GM21367 (cell line): ENCODE data around the gene HSD17B11.
"Not testable (repeated sequence)": the region's sequence is repeated elsewhere in the genome, so short reads cannot be mapped to it uniquely, and the experiment has no call there.

Experiments
- ATAC-seq: cut with Tn5 transposase; IDR thresholded peaks from one replicate; pipeline ENCODE4 v1.9.1; 2021; ENCODE audit not compliant: unreplicated experiment

HSD17B11 gene, protein sequence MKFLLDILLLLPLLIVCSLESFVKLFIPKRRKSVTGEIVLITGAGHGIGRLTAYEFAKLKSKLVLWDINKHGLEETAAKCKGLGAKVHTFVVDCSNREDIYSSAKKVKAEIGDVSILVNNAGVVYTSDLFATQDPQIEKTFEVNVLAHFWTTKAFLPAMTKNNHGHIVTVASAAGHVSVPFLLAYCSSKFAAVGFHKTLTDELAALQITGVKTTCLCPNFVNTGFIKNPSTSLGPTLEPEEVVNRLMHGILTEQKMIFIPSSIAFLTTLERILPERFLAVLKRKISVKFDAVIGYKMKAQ

DNA sequence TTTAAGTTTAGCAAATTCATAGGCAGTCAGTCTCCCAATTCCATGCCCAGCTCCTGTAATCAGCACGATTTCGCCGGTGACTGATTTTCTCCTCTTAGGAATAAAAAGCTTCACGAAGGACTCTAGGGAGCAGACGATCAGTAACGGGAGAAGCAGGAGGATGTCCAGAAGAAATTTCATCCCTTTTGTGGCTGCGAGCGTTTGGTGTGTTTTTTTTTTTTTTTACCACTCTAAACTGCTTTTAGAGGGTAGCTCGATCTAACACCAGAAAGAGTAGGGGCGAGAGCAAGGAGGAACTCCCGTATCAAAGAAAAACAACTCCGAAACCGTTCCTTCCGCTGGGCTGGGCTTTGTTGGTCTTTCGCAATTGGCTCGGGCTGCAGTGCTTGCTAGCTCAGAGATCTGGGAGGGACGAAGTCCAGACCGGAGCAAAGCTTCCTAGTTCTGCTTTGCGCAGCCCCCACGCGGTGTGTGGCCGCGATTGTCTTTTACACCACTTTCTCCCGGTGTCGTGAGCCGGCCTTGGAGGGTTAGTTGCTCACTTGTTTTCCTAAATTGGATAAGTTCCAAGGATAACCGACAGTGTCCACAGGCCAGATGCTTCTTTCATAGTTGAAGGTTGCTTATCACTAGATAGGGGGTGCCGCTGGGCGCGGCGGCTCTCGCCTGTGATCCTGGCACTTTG lies at the start of gene HSD17B11:
HSD17B11 (minus strand) TSS at position 298 of the 685 bp plus-strand sequence; CDS start at position 180, 118 bp downstream.
- peak; percentile 99 for ATAC-seq

DNA sequence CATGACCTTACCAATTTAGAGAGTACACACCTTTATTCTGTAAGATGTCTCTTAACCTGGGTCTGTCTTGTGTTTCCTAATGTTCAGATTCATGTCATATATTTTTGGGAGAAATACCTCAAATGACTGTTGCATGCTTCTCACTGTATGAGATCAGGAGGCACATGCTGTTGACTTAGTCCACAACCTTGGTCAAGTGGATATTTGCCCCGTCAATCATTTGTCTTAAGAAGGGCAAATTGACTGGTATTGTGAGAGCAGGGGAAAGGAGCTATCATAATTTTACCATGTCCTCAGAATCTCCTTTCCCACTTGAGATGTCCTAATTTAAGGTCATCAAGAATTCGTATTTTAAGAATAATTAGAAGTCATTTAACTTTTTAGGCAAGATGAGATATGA lies 42.4 kb upstream of the HSD17B11 start:
- ATAC-seq, result no peak

DNA sequence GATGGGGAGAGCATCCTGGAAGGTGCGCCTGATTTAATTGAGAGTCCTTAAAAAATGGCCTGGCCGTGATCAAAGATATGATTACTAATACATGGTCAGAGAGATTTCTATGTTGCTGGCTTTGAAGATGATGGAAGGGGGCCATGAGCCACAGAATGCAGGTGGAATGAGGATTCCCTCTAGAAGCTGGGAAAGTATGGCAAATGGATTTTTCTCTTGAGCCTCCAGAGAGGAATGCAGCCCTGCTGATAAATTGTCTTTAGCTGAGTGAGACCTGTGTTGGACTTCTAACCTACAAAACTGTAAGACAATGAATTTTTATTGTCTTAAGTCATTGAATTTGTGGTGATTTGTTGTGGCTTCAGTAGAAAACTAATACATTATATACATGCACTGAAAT lies 39.0 kb upstream of the HSD17B11 start:
- ATAC-seq, result no peak

DNA sequence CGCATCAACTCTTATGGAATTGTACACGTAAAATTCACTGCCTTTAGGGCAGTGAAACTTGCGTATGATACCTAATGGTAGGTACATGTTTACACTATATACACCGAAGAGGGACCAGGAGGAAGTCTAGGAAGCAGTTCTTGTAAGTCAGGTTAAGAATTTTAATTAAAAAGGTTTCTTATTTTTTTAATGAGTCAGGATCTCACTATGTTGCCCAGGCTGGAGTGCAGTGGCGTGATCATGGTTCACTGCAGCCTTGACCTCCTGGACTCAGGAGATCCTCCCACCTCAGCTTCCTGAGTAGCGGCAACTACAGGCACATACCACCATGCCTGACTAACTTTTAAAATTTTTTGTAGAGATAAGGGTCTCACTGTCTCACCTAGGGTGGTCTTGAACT lies 38.0 kb upstream of the HSD17B11 start:
- no peak for ATAC-seq

DNA sequence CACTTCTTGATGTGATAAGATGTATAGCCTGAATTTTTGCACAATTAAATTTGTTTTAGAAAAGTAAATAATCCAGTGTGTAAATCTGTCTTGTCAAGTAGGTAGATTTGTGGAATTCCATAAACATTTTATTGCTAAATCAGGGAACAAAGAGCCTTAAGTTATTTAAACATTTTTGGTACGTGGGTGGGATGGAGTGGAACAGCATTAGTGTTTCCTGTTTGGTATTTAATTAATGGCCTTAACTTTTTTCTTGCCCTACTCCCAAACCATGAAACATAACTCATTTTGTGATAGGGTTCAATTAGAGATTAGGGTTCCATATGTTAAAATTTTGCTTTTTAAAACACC lies 36.5 kb upstream of the HSD17B11 start:
- no peak for ATAC-seq

DNA sequence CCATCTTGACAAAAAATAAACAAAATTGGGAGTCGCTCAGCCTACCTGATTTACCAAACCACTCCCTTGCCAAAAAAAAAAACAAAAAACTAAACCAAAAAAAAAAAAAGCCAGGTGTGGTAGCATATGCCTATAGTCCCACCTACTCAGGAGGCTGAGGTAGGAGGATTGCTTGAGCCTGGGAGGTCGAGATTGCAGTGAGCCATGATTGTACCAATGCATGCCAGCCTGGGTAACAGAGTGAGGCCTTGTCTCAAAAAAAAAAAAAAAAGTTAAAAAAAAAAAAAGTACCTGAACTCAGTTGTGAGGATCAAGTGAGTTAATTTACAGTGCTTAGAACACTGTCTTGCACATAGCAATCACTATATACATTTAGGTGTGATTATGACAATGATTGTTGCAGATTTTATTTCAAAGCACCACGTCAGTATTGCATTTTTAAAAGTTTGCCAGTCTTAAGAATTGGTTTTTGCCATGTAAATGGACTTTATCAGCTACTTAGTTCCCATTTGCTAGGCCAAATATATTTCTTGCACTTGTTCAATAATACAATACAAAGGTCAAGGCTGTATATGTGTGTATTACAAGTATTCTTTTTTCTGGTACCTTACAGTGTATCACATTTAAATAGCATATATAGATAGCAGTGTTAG lies 36.0 kb upstream of the HSD17B11 start:
- ATAC-seq, result no peak

DNA sequence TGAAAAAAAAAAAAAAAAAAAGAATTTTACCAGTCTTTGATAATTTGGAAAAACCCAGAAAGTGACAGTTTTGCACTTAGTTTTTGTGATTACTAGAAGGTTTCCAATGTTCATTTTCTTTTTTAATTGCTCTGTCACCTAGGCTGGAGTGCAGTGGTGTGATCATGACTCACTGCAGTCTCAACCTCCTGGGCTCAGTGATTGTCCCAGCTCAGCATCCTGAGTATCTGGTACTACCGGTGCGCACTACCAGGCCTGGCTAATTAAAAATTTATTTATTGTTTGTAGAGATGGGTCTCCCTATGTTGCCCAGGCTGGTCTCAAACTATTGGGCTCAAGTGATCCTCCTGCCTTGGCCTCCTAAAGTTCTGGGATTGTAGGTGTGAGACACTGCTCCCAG lies 34.7 kb upstream of the HSD17B11 start:
- ATAC-seq, result no peak

DNA sequence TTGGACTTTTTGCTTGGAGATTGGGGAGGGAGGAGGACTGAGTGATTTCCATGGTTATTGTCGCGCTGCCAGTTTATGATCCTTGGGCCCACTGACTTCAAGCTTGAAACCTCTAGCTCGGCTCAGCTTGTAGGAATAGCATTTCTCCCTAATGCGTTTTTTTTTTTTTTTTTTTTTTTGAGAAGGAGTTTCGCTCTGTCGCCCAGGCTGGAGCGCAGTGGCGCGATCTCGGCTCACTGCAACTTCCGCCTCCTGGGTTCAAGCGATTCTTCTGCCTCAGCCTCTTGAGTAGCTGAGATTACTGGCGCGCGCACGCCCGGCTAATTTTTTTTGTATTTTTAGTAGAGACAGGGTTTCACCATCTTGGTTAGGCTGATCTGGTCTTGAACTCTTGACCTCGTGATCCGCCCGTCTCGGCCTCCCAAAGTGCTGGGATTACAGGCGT lies 33.1 kb upstream of the HSD17B11 start:
- ATAC-seq, result not testable (repeated sequence)

DNA sequence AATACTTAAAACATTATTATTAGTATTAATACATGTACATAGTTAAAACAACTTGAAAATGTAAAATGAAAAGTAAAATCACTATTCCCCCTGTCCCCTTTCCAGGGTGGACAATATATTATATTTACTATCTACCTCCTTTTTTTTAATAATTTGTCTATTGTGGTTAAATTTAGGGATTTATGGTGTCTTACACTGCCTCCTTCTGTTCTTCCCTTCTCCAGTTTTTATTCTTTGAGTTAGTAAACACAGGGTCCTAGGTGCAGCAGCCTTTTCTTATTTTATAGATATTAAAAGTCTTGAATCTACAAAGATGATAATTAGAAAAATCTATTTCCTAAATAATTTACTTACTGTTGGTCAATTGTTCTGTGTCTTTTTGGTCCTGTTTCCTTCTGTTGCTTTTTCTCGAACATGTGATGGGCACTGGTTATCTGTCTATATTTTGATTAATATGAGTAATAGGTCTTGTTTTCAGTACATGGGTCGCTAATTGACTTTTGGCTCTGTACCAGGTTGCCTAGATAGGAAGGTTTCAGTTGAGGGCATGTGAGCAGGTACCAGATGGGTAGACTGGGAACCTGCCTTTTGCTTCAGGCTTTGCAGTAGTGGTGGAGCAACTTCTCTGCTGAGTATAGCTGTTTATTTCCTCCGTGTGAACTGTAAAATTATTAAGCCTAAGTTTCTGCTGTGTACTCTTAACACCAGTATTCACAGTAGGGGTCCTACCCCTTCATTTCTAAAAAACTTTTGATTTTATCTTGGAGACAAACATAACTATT lies 32.5 kb upstream of the HSD17B11 start:
- ATAC-seq, result no peak

DNA sequence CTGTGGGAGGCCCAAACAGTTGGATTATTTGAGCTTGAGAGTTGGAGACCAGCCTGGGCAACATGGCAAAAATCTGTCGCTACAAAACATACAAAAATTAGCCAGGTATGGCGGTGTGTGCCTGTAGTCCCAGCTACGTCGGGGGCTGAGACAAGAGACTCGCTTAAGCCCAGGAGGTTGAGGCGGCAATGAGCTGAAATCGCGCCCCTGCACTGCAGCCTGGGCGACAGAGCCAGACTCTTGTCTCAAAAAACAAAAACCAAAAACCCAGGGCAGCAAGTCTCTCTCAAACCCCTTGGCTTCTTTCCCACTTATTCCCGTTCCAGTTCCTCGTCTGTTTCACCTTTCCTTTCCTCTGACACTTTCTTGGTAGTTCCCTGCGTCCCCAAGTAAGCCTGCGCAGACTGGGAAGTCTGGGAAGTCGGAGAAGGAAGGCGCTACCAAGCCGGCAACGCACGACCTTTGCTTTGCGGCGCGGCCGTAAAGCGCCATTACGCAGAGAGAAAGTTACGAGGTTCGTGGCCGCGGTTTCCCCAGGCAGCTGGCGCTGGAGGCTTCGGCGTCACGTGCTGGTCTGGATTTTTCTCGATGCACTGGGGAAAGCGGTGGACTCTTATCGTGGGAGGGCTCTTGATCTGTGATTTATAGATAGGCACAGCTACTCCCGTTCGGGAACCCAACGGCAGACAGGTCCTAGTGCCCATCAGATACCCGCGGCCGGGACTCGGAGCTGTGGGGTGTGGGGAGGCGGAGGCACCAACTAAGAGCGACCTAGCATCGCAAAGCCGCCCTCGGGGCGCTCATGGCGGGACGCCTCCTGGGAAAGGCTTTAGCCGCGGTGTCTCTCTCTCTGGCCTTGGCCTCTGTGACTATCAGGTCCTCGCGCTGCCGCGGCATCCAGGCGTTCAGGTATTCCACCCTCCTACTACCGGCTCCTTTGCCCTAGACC lies 31.4 kb upstream of the HSD17B11 start, which contains the start of gene NUDT9:
NUDT9 (plus strand) TSS at position 470 of the 949 bp plus-strand sequence; CDS start at position 803, 333 bp downstream.
- peak; percentile 84 for ATAC-seq

DNA sequence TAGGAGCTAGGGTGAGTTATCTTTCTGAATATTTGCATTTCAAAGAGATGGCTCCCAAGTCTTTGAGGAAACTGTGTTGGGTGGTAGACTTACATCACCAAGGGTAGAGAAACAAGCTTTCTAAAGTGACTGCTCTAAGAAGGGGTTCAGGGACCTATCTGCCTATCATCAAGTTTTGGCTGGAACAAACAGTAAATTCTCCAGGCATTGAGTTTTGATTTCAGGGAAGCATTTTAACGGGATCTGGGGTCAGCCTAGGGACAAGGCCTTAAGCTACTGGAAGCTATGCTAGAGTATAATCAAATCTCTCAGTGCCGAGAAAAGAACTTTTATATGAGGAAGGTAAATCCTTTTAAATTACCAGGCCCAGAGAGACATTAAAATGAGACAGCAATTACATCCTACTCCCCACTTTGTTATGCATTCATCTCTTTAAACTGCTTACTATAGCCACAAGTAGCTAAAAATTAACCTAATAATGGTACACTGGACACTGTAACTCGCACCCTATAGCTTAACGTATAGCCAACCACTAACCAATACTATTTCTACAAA lies 29.4 kb upstream of the HSD17B11 start:
- ATAC-seq, result no peak

DNA sequence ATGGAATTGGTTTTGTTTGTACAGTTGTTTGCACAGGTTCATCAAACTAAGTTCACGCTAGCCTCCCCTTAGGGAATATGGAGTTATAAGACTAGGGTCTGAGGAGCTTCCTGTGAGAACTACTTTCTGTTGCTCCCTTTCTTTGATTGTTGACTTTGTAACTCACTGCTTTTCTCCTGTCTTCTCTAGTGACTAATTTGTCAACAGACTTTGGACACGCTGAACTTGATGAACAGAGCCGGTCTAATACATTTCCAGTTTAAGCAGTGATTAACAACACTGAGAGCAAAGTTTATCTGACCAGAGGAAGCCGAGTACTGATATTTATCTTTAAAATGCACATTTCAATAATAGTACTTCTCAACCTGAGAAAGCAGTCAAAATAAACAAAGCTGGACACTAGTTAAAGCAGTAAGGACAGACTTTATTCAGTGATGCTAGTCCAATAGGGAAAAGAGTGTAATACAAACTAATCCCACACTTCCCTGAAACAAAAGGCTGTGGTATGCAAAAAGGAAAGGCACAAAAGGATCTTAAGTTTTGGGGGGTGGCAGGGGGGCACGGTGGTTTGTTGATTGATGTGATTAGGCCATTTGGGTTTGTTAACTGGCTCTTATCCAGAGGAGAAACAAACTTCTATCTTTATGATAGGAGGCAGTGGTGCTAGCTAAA lies 28.7 kb upstream of the HSD17B11 start:
- ATAC-seq, result no peak

DNA sequence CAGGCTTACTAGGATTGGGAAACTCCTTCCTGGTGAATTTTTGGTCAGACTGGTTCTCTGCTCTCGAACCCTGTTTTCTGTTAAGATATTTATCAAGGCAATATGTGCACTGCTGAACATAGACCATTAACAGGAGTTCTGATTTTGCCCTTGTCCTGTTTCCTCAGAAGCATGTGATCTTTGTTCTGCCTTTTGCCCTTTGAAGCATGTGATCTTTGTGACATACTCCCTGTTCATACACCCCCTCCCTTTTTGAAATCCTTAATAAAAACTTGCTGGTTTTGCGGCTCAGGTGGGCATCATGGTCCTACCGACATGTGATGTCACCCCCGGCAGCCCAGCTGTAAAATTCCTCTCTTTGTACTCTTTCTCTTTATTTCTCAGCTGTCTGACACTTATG lies 27.4 kb upstream of the HSD17B11 start:
- ATAC-seq, result not testable (repeated sequence)

DNA sequence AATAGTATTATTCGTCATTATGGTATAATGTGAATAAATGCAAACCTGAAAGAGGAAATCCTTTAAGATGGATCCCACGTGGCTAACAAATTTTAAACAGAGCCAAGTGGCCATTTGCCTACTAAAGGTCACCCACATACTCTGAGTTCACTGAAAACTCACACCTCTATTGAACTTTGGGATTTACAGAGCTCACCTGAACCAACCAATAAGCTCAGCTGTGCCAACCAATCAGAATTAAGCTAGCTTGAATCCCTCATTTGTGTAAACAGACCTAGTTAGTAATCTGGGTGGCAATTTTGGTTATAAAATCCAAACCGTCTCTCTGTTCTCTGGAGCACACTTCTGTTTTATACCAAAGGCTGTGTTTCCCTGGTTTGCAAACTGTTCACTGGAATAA lies 26.0 kb upstream of the HSD17B11 start:
- ATAC-seq, result no peak

DNA sequence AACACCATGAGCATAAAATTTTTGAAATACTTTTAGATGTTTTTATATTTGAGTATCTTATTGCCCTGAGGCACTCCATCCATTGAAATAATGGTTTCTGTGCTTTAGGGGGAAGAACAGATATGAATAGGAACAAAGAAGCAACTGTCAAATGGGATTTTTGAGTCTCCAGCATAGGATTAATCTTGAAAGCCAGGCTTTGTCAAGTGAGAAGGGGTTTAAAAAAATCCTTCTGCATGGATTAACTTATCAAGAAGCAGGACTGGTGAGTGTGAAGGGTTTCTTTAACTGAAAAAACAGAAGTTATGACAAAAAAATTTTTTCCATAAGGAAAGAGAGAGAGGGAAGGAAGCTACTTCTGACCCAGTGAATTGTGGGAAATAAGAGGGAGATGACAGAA lies 23.8 kb upstream of the HSD17B11 start:
- ATAC-seq, result no peak

DNA sequence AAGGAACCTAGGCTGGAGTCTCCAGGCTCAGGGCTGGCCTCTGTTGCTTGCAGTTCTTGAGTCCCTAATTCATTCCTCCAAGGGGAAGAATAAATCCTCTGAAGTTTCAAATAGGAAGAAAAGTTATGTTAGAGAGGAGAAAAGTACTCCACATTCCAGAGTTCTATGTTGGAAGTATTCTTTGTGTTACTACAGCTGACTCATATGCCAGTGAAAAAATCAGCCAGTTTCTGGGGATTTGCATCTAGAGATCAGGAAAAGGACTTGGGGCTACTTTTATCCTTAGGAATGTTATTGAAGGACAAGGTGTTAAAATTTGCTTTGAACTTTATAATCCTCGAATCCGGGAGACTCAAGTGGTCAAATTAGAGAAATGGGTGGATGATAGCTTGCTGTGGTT lies 19.7 kb upstream of the HSD17B11 start:
- no peak for ATAC-seq

DNA sequence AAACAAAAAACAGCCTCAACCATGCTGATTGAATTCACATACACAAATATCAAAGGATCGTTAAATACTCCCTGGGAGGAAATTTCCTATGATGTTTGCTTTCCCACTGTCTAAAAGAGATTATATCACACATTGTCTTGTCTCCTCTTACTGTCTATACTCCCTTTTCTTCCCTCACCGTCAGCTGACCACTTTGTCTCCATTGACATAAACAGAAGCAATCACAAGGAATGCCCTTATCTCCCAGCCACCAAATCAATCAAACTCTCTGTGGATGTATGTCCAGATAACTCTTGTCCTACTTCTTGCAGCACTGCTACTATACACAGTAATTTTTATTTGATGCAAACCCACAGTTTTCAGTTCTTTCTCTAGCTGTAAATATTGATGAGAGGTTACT lies 19.2 kb upstream of the HSD17B11 start:
- ATAC-seq, result no peak

DNA sequence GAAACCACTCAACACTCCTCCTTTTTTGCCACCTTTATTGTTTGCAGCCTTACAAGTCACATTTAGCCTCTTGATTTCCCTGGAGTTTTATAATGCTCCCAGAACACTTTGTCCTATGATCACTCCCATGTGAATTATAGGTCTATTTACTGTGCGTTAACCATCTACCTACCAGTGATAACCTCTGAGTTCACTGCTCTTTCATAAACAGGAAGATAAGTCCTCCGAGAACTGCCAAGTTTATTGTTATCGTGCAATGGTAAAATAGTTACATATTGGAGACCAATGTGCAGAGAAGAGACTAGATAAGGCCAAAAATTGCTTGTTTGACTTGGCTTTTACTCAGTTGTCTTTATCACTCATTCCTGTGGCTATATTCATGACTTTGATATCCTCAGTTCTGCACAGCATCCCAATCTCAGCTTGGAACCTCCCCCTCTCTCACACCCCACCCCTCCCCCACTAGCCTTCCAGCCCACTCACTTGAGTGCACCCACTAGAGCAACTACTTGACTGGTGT lies 18.5 kb upstream of the HSD17B11 start:
- ATAC-seq, result no peak

DNA sequence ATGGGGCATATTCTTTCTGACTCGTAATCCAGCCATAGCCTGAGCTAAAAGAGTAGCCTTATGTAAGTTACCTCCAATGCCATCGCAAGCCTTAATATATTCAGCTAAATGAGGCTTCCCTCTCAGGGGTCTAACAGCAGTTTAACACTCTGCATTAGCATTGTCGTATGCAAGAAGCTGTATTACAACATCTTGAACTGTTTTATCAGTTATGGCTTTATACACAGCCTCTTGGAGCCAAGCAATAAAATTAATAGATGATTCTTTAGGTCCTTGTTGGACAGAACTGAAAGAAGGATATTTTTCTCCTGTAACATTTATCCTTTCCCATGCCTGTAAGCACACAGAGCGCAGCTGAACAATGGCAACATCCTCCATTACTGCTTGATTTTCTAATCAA lies 15.9 kb upstream of the HSD17B11 start:
- not testable (repeated sequence) for ATAC-seq
